GM19467 (cell line): Measurements from ENCODE around the gene XYLT1.
"Not testable (repeated sequence)": the region's sequence is repeated elsewhere in the genome, so short reads cannot be mapped to it uniquely, and the experiment has no call there.

Experiments used
- ATAC-seq: cut with Tn5 transposase; IDR thresholded peaks from one replicate; pipeline ENCODE4 v1.9.1; 2021; ENCODE audit warnings: mild to moderate bottlenecking, moderate library complexity; ENCODE audit not compliant: unreplicated experiment

Gene XYLT1, protein sequence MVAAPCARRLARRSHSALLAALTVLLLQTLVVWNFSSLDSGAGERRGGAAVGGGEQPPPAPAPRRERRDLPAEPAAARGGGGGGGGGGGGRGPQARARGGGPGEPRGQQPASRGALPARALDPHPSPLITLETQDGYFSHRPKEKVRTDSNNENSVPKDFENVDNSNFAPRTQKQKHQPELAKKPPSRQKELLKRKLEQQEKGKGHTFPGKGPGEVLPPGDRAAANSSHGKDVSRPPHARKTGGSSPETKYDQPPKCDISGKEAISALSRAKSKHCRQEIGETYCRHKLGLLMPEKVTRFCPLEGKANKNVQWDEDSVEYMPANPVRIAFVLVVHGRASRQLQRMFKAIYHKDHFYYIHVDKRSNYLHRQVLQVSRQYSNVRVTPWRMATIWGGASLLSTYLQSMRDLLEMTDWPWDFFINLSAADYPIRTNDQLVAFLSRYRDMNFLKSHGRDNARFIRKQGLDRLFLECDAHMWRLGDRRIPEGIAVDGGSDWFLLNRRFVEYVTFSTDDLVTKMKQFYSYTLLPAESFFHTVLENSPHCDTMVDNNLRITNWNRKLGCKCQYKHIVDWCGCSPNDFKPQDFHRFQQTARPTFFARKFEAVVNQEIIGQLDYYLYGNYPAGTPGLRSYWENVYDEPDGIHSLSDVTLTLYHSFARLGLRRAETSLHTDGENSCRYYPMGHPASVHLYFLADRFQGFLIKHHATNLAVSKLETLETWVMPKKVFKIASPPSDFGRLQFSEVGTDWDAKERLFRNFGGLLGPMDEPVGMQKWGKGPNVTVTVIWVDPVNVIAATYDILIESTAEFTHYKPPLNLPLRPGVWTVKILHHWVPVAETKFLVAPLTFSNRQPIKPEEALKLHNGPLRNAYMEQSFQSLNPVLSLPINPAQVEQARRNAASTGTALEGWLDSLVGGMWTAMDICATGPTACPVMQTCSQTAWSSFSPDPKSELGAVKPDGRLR

GRCh38 chr16:17470908-17471718 lies at the start of gene XYLT1:
XYLT1 (minus strand) TSS chr16:17470960; CDS start chr16:17470796, 164 bp downstream.
- no peak for ATAC-seq

DNA sequence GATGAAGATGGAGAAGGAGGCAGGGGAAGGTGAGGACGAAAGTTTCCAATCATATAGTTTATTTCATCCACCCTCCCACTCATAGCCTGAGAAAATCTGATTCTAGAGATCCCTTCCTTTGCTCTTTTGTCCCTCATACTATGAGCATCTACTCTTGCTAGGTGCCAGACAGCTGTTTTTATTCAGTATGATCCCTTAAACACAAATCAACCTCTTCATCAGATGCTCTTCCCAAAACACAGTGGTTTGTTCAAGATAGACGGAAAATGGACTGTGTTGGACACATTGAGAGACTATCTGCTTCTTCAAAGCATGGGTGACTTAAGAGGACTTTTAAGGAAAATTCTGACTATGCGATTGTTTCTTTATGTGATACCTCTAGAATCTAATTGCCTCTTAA lies 49.4 kb upstream of the XYLT1 start:
- no peak for ATAC-seq

DNA sequence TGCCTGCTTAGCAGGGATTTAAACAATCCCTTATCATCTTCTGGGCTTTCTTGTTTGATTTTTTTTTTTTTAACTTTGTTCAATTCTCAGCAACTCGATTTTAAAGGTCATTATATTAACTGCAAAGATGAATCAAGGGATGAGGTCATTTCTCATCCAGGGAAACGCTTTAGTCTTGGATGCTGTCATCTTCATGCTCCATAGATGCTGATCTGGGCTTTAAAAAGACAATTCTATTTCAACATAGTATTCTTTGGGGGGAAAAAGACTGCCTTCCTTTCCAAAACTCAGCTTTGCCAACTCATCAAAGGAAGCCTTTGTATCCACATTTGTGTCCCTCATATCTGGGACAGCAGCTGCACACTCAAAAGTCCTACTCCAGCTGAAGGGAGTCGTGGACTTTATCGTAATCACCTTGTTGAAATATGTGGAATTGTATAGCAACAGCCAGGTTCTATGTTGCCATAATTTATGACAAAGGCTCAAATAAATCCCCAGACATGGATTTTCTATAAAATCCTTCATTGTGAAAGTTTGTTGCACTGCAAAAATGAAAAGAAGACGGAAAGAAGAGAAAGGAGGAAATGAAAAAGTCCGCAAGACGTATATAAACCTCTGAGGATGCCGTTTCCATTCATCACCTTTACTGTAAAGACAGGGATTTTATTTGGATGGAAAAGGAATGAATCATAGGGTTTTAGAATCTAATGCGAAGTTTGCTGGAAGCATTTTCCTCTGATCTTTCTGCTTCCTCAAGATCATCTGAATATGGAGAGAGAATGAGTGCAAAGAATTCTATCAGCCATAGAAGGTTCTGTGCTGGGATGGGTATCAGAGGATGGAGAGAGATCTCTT lies 48.6 kb upstream of the XYLT1 start:
- ATAC-seq, result no peak

DNA sequence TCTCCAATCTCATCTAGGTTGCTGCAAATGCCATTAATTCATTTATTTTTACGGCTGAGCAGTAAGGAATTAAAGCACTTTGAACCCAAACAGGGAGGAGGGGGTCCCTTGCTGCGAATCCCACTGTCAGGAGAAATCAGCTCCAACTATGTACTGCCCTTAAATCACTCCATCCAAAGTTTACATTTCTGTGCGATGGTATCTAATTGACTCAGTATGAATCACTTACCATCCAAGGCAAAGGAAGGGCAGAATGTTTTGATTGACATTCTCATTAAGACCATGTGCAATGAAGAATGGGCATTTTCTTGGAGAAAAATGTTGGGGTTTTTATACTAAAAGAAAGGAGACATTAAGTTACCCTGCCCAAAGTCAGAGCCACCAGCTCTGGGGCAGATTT lies 47.7 kb upstream of the XYLT1 start:
- ATAC-seq, result no peak

DNA sequence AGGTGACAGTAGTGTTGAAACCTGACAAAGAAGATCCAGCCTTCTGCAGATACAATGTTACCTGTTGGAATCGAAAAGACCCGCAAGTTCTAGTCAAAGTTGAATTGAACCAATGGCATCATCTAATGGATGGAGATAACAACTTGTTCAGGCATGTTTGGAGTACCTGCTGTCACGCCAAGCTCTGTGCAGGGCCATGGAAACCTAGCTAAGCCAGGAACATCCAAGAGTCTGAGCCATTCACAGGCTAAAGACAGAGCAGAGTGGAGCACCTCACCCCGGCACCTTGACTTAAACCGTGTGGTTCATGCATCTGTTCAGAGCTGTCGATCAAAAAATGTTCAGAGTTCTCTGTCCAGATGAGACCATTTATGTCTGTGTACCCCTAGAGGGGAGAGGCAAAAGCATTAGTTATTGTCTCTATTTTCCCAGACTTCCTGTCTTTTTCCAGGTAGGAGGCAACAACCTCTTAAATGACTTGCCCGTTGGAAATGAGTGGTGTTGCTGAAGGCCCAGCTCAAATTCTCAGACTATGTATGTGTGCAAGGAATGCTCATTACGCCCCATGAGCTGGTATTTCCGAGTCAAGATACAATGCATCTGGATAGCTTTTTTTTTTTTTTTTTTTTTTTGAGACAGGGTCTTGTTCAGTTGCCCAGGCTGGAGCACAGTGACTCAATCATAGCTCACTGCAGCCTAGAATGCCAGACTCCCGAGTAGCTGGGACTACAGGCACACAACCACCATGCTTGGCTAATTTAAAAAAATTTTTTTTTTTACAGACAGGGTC lies 44.9 kb upstream of the XYLT1 start:
- ATAC-seq, result no peak

- ATAC-seq, result no peak
These were observed 42.0 kb upstream of the XYLT1 start for GRCh38 chr16:17512636-17513220.

GRCh38 chr16:17511340-17511739 lies 40.6 kb upstream of the XYLT1 start:
- no peak for ATAC-seq

DNA sequence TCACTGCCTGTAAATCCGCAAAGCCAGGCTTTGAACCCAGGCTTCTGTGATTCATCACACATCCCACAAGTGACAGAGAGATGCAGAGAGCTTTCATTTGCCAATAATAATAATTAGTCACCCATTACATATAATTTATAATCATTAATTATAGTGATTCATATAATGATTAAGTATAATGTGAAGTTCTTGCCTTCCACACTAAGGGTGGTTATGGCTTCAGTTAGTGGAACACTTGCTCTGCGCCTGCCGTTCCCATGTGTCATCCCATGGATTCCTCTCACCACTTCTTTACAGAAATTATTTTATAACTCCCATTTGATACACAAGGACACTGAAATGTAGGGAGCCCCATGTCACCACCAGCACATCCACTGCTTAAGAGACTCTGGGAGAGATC lies 39.8 kb upstream of the XYLT1 start:
- ATAC-seq, result no peak

DNA sequence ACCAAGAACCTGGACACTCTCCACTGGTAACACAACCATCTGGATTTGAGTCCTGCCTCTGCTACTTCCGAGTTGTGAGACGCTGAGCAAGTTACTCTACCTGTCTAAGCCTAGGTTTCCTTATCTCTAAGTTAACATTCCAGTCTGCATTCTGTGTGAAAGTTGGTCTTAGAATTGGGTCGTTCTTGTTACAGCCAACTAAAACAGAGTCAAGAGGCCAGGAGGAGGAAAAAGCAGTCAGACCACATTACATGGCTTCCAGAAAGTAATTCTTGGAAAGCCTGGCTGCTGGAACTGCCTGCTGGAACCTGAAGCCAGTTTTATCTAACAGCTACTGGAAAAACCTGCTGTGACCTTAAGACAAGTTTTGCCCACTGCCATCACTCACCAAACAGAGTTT lies 38.4 kb upstream of the XYLT1 start:
- no peak for ATAC-seq

- ATAC-seq, result no peak
These were observed 37.5 kb upstream of the XYLT1 start for GRCh38 chr16:17508303-17508702.

- ATAC-seq, result not testable (repeated sequence)
These were observed 36.8 kb upstream of the XYLT1 start for GRCh38 chr16:17507516-17507915.

DNA sequence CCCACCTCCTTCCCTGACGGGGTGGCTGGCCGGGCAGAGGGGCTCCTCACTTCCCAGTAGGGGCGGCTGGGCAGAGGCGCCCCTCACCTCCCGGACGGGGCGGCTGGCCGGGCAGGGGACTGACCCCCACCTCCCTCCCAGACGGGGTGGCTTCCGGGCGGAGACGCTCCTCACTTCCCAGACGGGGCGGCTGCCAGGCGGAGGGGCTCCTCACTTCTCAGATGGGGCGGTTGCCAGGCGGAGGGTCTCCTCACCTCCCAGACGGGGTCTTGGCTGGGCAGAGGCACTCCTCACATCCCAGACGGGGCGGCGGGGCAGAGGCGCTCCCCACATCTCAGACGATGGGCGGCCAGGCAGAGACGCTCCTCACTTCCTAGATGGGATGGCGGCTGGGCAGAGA lies 35.1 kb upstream of the XYLT1 start:
- ATAC-seq, result not testable (repeated sequence)

GRCh38 chr16:17504050-17504449 lies 33.3 kb upstream of the XYLT1 start:
- no peak for ATAC-seq

DNA sequence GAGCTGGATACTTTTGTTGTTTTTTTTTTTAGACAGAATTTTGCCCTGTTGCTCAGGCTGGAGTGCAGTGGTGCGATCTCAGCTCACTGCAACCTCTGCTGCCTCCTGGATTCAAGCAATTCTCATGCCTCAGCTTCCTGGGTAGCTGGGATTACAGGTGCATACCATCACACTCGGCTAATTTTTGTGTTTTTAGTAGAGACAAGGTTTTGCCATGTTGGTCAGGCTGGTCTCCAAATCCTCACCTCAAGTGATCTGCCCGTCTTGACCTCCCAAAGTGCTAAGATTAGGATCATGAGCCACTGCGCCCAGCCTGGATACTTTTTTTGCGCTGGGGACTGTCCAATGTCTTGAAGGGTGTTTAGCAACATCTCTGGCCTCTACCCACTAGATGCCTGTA lies 32.6 kb upstream of the XYLT1 start:
- no peak for ATAC-seq

DNA sequence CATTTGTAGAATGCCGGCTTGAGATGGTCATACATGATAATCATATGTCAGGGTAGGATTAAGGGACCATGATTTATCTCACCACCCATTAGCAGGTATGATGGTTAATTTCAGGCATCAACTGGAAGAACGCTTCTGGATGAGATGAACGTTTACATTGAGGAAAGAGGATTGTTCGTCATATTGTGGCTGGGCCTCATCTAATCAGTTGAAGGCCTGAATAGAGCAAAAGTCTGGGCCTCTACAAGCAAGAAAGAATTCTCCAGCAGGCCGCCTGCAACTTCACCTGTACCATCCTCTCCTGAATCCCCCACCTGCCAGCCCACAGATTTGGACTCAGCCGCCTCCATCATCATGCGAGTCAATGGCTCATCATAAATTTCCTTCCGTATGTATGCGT lies 30.6 kb upstream of the XYLT1 start:
- no peak for ATAC-seq

- ATAC-seq, result no peak
These were observed 28.6 kb upstream of the XYLT1 start for GRCh38 chr16:17499223-17499902.

DNA sequence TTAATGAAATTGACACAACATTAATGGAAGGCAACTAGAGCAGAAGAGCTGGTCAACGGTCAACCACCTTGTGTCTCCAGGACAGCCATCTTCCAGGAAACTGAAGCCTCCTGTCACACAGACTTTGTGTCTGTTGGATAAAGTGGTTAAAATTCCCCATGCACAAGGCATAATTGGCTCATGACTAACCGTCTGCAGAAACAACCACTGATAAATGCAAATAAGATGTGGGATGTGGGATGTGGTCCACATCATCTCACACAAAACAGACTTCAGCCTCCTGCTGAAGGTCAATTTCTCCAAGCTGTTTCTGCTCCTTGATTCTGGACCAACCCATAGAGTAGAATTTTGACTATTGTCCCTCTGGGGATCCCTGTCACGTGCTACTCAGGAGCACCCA lies 26.9 kb upstream of the XYLT1 start:
- no peak for ATAC-seq

DNA sequence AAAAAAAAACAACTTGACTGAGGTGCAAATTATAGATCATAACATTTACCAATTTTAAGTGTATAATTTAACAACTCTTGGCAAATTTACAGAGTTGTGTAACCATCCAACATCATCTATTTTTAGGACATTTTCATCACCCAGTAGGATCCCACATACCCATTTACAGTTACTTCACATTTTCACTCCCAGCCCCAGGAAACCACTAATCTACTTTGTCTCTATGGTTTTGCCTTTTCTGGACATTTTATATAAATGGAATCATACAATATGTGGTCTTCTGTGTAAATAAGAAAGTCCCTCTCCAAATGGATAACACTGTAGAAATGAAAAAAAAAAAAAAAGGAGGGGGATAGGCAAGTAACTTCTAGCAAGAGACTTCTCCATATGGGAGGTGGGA lies 26.1 kb upstream of the XYLT1 start:
- ATAC-seq, result no peak
